Fibroblast of lung (primary cell): ENCODE data around the gene CDC42EP2. TPM values are rescaled to one million over a fixed set of nuclear protein-coding genes. Genes with fewer than 3 reads are reported as not detected.
A peak's percentile ranks its signal among the peaks of the same experiment; 100 is the strongest.

ENCODE experiments used
- DNase-seq, 2 donors: peaks; one replicate each; pipeline versions ENCODE4 v3.0.0 to v3.0.0-alpha.2; 2010; ENCODE audit warnings: low read depth in 2 of 2
- H2AFZ ChIP-seq: 2 replicates; pipeline ENCODE4 v1.5.1; 2012; ENCODE audit warnings: low read length, control low read depth, inconsistent platforms
- H3K27ac ChIP-seq: 2 replicates; pipeline ENCODE4 v1.5.1; 2011; ENCODE audit warnings: low read length, control low read depth; ENCODE audit not compliant: insufficient read depth
- H3K27me3 ChIP-seq: 2 replicates; pipeline ENCODE4 v1.5.1; 2011; ENCODE audit warnings: mild to moderate bottlenecking, low read length; ENCODE audit not compliant: control insufficient read depth, insufficient read depth
- H3K36me3 ChIP-seq: 2 replicates; pipeline ENCODE4 v1.5.1; 2011; ENCODE audit warnings: low read length; ENCODE audit not compliant: control insufficient read depth, insufficient read depth
- H3K4me1 ChIP-seq: 2 replicates; pipeline ENCODE4 v1.5.1; 2011; ENCODE audit warnings: low read length; ENCODE audit not compliant: control insufficient read depth, insufficient read depth; ENCODE audit errors: extremely low read depth
- H3K4me2 ChIP-seq: 2 replicates; pipeline ENCODE4 v1.5.1; 2011; ENCODE audit warnings: low read length, control low read depth; ENCODE audit not compliant: insufficient read depth; ENCODE audit errors: extremely low read depth
- H3K4me3 ChIP-seq, 4 experiments: fragments of 200-600 bp in 1 of 4; sonication (generic) in 1 of 4; replicated peaks in 1 of 4; 2 replicates each; pipeline ENCODE4 v1.5.1; 2011 to 2016; ENCODE audit warnings: low read length in 4 of 4, low read depth in 3 of 4, mild to moderate bottlenecking in 3 of 4, control low read depth in 2 of 4, inconsistent platforms in 1 of 4, mixed read lengths in 1 of 4; ENCODE audit not compliant: insufficient read depth in 1 of 4; ENCODE audit errors: control extremely low read depth in 1 of 4
- H3K79me2 ChIP-seq: 2 replicates; pipeline ENCODE4 v1.5.1; 2012; ENCODE audit warnings: mild to moderate bottlenecking, low read length, inconsistent platforms; ENCODE audit not compliant: control insufficient read depth, insufficient read depth
- H3K9ac ChIP-seq: 2 replicates; pipeline ENCODE4 v1.5.1; 2011; ENCODE audit warnings: mild to moderate bottlenecking, low read length, control low read depth; ENCODE audit not compliant: insufficient read depth
- H3K9me3 ChIP-seq: 2 replicates; pipeline ENCODE4 v1.5.1; 2012; ENCODE audit warnings: low read depth, low read length; ENCODE audit not compliant: control insufficient read depth, insufficient read depth
- H4K20me1 ChIP-seq: 2 replicates; pipeline ENCODE4 v1.5.1; 2011; ENCODE audit warnings: low read length; ENCODE audit not compliant: control insufficient read depth, insufficient read depth; ENCODE audit errors: extremely low read depth
- EZH2 ChIP-seq: IDR thresholded peaks from 2 replicates; pipeline ENCODE4 v1.5.1; 2012; ENCODE audit warnings: low read length, control low read depth, mild to moderate bottlenecking; ENCODE audit errors: missing control alignments
- polyA plus RNA-seq, 2 donors: library from polyadenylated mRNA; depleted of rRNA in 1 of 2; stranded (reverse) in 1 of 2; unstranded in 1 of 2; fragments of >200 nt; gene quantifications; 2 replicates each; pipeline ENCODE4 v1.2.1, GENCODE V29; 2011 to 2012; ENCODE audit warnings: missing spikeins in 1 of 2
- total RNA-seq: library from RNA; depleted of rRNA; stranded (reverse); fragments of >200 nt; gene quantifications from 2 replicates; pipeline ENCODE4 v1.2.1, GENCODE V29; 2014
- TF ChIP-seq, protein P1 (sequence below), 2 donors: IDR thresholded peaks in 1 of 2; conservative IDR thresholded peaks in 1 of 2; 1 replicate in 1 of 2; 2 replicates in 1 of 2; pipeline ENCODE4 v1.5.1; 2011 to 2012; ENCODE audit warnings: low read length in 2 of 2, control low read depth in 1 of 2, inconsistent platforms in 1 of 2, low read depth in 1 of 2, mild to moderate bottlenecking in 1 of 2

Gene CDC42EP2
- total and polyA plus RNA-seq, 2 donors (not counting 1 experiment from before 2014, with no cell fraction given), result 25.6 to 48.4 TPM

DNA sequence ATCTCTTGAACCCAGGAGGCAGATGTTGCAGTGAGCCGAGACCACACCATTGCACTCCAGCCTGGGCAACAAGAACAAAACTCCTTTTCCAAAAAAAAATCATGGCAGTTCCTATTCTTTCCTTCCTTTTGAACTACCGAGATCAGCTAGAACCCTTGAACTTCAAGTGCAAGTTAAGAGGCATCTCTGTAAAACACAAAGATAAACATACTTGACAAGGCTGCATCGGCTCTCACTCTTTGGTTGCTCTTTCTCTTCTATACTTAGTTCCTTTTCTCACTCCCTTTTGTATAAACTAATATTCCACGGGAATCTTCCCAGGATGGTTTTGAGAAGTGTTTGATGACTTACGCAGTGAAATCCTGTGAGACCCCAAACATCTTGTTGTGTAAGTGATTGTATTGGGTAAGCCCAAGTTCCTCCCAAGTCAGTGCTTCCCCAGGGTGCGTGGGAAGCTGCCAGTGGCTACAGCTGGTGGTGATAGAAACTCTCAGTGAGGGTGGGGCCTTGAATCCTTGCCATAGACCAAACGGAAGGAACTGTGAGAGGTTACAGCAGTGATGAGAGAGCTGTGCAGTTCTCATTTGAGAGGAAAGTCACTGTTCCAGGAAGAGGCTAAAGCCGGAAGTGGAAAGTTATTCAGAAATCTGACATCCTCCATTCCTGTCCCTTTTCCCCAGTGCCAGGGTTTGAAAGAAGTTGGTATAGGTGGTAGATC is 24.1 kb upstream of the CDC42EP2 start:
- H3K4me1 ChIP-seq, result peaks cover 32% of the 10 kb centered on the region
- H3K4me3 ChIP-seq, result peak overlapping the region in 2 of 4 experiments; percentile 5 to 13
- TF ChIP-seq, protein P1, sequence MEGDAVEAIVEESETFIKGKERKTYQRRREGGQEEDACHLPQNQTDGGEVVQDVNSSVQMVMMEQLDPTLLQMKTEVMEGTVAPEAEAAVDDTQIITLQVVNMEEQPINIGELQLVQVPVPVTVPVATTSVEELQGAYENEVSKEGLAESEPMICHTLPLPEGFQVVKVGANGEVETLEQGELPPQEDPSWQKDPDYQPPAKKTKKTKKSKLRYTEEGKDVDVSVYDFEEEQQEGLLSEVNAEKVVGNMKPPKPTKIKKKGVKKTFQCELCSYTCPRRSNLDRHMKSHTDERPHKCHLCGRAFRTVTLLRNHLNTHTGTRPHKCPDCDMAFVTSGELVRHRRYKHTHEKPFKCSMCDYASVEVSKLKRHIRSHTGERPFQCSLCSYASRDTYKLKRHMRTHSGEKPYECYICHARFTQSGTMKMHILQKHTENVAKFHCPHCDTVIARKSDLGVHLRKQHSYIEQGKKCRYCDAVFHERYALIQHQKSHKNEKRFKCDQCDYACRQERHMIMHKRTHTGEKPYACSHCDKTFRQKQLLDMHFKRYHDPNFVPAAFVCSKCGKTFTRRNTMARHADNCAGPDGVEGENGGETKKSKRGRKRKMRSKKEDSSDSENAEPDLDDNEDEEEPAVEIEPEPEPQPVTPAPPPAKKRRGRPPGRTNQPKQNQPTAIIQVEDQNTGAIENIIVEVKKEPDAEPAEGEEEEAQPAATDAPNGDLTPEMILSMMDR (conservative IDR thresholded peaks at IDR 0.05 in 1 of 2, IDR thresholded peaks at IDR 0.05 in 1 of 2; ENCODE audit: low read depth in 1 of 2, low read length in 2 of 2), result no peak
- TF ChIP-seq EZH2, result no peak
- H3K36me3 ChIP-seq, result peaks cover 4% of the 10 kb centered on the region
- no peaks in the 10 kb centered on the region for H3K27me3 ChIP-seq
- H3K27ac ChIP-seq, result peak overlapping the region; percentile 100
- H3K4me2 ChIP-seq, result peak overlapping the region; percentile 71
- peak overlapping the region; percentile 82 for H3K9ac ChIP-seq
- DNase-seq, result peak; percentile 94 to 100
- no peaks in the 10 kb centered on the region for H3K79me2 ChIP-seq
- H2AFZ ChIP-seq, result no peak overlapping the region
- no peaks in the 10 kb centered on the region for H3K9me3 ChIP-seq
- H4K20me1 ChIP-seq, result no peaks in the 10 kb centered on the region

DNA sequence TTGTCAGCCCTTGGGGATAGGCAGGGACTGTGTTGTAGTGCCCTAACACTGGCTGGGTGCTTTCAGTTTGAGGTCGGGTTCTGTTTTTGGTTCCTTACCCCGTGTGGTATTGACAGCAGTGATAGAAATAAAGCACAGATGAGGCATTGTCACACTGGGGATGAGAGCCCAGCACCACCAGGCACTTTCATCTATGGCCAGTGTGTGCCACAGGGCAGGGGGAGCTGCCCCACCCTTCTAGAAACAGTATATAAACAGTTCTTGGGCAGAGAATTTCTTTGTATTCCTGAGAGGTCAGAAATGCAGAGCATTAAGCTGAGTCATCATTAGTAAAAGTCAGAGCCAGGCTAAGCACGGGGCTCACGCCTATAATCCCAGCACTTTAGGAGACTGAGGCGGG is 23.1 kb upstream of the CDC42EP2 start:
- no peaks in the 10 kb centered on the region for H4K20me1 ChIP-seq
- H3K4me1 ChIP-seq, result peaks cover 38% of the 10 kb centered on the region
- no peaks in the 10 kb centered on the region for H3K79me2 ChIP-seq
- no peaks in the 10 kb centered on the region for H3K9me3 ChIP-seq
- H3K27ac ChIP-seq, result peak overlapping the region; percentile 100
- H3K4me2 ChIP-seq, result peak overlapping the region; percentile 71
- peaks cover 7% of the 10 kb centered on the region for H3K36me3 ChIP-seq
- H3K4me3 ChIP-seq, result peak overlapping the region; percentile 10 to 42 (median 20)
- peak; percentile 61 to 90 for DNase-seq
- H3K27me3 ChIP-seq, result no peaks in the 10 kb centered on the region
- no peak for TF ChIP-seq EZH2
- TF ChIP-seq, protein P1 (conservative IDR thresholded peaks at IDR 0.05 in 1 of 2, IDR thresholded peaks at IDR 0.05 in 1 of 2; ENCODE audit: low read depth in 1 of 2, low read length in 2 of 2), result no peak
- no peak overlapping the region for H2AFZ ChIP-seq
- peak overlapping the region; percentile 82 for H3K9ac ChIP-seq

DNA sequence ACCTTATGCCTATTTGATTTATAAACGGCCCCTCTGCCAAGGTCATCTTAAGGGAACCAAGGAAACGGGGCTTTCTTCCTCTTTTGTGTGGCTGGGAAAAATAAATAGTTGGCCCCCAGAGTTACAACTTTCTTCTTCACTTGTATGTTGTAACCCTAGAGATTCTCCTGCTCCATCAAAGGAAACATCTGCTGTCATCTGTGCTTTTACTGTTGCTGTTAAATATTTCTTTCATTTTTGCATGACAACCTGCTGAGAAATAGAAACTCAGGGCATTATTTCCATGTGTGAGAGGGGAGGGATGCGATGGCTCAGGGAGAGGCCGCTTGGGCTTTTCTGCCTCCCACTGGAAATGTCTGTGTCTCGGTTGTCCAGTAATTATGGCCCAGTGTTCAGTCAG is 21.8 kb upstream of the CDC42EP2 start:
- H3K79me2 ChIP-seq, result no peaks in the 10 kb centered on the region
- DNase-seq, result peak in 1 of 2 donors; percentile 37
- H3K9me3 ChIP-seq, result no peaks in the 10 kb centered on the region
- no peak overlapping the region for H3K4me3 ChIP-seq
- H3K36me3 ChIP-seq, result peaks cover 10% of the 10 kb centered on the region
- H3K27ac ChIP-seq, result peak overlapping the region; percentile 100
- H2AFZ ChIP-seq, result no peak overlapping the region
- peak overlapping the region; percentile 60 for H3K9ac ChIP-seq
- no peaks in the 10 kb centered on the region for H4K20me1 ChIP-seq
- peak overlapping the region; percentile 61 for H3K4me2 ChIP-seq
- H3K27me3 ChIP-seq, result no peaks in the 10 kb centered on the region
- peaks cover 44% of the 10 kb centered on the region for H3K4me1 ChIP-seq
- no peak for TF ChIP-seq EZH2
- TF ChIP-seq, protein P1 (conservative IDR thresholded peaks at IDR 0.05 in 1 of 2, IDR thresholded peaks at IDR 0.05 in 1 of 2; ENCODE audit: low read depth in 1 of 2, low read length in 2 of 2), result no peak
